GM19395 (cell line): ENCODE data around the gene CYP1A1.

ENCODE experiments used
- ATAC-seq: cut with Tn5 transposase; IDR thresholded peaks from one replicate; pipeline ENCODE4 v1.9.1; 2021; ENCODE audit warnings: mild to moderate bottlenecking, moderate library complexity; ENCODE audit not compliant: unreplicated experiment

CYP1A1 gene

GRCh38 chr15:74696398-74696729 lies 29.0 kb downstream of the CYP1A1 start:
- ATAC-seq: no peak

GRCh38 chr15:74695597-74696397 lies 29.5 kb downstream of the CYP1A1 start, which contains the start of gene EDC3:
EDC3 (minus strand) TSS chr15:74696024; CDS start chr15:74675124, 20,900 bp downstream.
- peak; percentile 89 for ATAC-seq

GRCh38 chr15:74692327-74692726 lies 33.0 kb downstream of the CYP1A1 start:
- ATAC-seq: no peak

GRCh38 chr15:74683758-74684157 lies 41.6 kb downstream of the CYP1A1 start:
- no peak for ATAC-seq

- no peak for ATAC-seq
Observed at GRCh38 chr15:74682954-74683353, 42.4 kb downstream of the CYP1A1 start.

- no peak for ATAC-seq
Observed at GRCh38 chr15:74680456-74680855, 44.9 kb downstream of the CYP1A1 start.

GRCh38 chr15:74676801-74677200 lies 48.5 kb downstream of the CYP1A1 start:
- ATAC-seq: no peak

GRCh38 chr15:74674161-74674560 lies 51.2 kb downstream of the CYP1A1 start:
- ATAC-seq: no peak

- no peak for ATAC-seq
Observed at GRCh38 chr15:74669627-74670026, 55.7 kb downstream of the CYP1A1 start.
